Epithelial cell of esophagus (primary cell): ENCODE data around the gene ATP11B.

Experiments used
- DNase-seq: peaks from one replicate; pipeline ENCODE4 v3.0.0; 2010; ENCODE audit warnings: low read depth
- H3K4me3 ChIP-seq: 2 replicates; pipeline ENCODE4 v1.5.1; 2011; ENCODE audit warnings: mild to moderate bottlenecking, low read length, control low read depth
- TF ChIP-seq, protein P1 (sequence below): IDR thresholded peaks from 2 replicates; pipeline ENCODE4 v1.5.1; 2011; ENCODE audit warnings: low read depth, mild to moderate bottlenecking, low read length, control low read depth, inconsistent platforms; ENCODE audit not compliant: insufficient read depth; ENCODE audit errors: missing control alignments

ATP11B gene

DNA sequence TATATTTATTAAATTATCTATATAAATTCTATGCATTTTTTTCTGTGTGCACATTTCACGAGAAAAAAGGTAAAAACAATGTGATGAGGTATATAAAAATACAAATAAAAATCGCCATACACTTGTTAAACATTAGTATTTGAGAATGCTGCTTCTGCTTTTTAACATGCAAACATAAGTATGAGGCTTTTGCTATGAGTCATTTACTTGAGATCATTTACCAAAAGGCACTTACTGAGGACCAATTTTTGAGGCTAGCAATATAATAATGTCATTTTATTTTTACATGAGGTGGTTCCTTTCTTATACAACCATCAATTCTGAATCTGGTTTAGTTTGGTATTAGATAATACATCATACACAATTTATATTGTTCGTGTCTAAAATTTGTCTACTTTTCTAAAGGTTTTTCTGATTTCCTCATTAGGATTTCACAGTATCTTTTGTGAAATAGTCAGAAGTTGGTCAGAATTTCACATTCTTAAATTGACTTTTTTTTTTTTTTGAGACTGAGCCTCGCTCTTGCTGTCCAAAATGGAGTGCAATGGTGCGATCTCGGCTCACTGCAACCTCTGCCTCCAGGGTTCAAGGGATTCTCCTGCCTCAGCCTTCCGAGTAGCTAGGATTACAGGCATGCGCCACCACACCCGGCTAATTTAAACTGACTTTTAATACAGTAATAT, 161.4 kb downstream of the ATP11B start:
- no peak overlapping the region for H3K4me3 ChIP-seq
- DNase-seq, result no peak
- TF ChIP-seq, protein P1, sequence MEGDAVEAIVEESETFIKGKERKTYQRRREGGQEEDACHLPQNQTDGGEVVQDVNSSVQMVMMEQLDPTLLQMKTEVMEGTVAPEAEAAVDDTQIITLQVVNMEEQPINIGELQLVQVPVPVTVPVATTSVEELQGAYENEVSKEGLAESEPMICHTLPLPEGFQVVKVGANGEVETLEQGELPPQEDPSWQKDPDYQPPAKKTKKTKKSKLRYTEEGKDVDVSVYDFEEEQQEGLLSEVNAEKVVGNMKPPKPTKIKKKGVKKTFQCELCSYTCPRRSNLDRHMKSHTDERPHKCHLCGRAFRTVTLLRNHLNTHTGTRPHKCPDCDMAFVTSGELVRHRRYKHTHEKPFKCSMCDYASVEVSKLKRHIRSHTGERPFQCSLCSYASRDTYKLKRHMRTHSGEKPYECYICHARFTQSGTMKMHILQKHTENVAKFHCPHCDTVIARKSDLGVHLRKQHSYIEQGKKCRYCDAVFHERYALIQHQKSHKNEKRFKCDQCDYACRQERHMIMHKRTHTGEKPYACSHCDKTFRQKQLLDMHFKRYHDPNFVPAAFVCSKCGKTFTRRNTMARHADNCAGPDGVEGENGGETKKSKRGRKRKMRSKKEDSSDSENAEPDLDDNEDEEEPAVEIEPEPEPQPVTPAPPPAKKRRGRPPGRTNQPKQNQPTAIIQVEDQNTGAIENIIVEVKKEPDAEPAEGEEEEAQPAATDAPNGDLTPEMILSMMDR, result no peak

DNA sequence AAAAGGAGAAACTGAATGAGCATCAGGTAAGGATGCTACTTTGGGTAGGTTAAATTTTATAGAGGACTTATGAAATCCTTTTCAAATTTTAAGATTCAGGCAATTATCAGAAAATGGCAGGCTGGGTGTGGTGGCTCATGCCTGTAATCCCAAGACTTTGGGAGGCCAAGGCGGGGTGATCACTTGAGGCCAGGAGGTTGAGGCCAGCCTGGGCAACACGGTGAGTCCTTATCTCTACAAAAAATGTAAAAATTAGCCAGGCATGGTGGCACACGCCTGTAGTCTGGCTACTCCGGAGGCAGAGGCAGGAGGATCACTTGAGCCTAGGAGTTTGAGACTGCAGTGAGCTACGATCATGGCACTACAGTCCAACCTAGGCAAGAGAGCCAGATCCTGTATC, 163.9 kb downstream of the ATP11B start:
- no peak for DNase-seq
- H3K4me3 ChIP-seq, result no peak overlapping the region
- TF ChIP-seq, protein P1, result no peak

DNA sequence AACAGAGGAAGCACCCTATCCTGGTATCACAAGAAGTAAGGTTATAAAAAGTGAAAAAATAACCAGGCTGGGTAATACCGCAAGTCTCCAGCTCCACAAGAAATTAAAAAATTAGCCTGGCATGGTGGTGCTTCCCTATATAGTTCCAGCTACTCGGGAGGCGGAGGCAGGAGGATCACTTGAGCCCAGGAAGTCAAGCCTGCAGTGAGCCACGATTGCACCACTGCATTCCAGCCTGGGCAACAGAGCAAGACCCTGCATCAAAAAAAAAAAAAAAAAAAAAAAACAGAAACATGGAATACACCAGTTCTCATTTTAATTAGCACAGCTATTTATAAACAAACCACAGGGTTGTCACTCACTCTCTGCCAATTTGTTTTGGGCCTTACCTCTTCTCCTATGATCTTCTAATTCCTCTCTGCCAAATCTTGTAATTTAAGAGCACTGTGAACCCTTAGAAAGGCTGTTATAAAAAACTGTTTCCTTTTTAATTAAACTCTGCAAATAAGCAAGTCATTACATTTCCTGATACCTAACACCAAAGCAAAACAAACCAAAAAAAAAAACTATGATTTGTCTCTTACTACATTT, 164.5 kb downstream of the ATP11B start:
- H3K4me3 ChIP-seq, result no peak overlapping the region
- no peak for DNase-seq
- TF ChIP-seq, protein P1, result no peak

DNA sequence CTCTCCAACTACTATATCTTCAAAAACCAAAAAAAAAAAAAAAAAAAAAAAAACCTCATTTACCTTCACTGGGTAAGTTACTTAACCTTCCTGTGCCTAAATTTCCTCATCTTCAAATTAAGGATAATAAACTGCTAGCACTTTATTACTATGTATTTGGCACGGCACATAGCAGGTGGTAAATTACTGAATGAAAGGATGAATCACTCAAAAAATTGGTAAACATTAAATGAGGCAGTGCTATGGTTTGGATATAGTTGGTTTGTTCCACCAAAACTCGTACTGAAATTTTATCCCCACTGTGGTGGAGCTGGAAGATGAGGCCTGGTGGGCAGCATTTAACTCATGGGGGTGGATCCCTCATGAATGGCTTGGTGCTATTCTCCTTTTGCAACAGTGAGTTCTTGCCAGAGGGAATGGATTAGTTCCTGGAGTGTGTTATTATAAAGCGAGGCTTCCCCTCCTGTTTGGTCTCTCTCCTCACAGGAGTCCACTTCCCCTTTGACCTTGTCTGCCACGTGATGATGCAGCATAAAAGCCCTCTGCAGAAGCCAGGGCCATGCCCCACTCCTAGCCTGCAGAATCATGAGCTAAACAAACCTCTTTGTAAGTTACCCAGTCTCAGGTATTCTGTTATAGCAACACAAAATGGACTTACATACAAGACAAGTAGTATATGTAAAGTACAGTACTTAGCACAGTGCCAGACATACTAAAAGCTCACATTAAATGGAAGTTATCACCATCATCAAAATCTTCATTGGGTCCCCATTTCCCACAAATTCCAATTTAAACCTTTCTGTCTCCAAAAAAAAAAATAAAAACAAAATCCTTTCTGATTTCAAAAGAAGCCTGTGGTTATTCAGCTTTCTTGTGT, 166.4 kb downstream of the ATP11B start:
- no peak for DNase-seq
- TF ChIP-seq, protein P1, result no peak
- H3K4me3 ChIP-seq, result no peak overlapping the region

DNA sequence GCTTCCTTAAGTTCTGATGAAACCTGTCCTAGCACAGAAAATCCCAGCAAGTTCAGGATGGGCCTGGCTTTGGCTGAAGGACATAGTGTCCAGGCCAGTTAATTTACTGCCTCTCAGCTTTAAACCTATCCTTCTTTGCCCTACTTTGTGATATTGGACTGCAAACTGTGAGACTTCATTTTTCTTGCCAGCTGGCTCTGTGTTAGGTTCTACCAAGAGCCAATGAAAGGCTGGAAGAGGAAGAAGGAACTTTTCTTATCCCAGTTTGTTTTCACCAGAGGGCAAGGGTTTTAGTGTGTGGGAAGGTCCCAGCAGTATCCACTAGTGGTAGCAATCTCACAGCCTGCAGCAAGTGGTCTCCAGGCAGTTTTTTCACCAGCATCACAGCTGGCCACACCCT, 168.9 kb downstream of the ATP11B start:
- TF ChIP-seq, protein P1, result no peak
- no peak for DNase-seq
- H3K4me3 ChIP-seq, result no peak overlapping the region

DNA sequence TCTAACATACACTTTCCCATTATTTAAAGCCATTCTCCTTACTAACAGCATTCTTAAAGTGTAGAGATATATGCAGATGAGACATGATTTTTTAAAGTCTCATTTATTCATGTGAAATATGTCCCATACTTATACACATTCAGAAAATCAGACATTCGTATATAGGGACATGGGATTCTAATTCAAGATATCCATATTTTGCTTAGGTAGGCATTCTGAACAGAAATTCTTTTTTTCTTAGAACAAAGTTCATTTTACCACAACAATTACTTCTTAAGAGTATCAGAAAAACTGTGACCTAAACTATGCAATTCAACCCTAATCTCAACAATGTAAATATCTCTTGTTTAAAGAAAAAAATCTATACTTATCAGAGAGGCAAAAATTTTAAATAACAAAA, 170.9 kb downstream of the ATP11B start:
- DNase-seq, result no peak
- H3K4me3 ChIP-seq, result no peak overlapping the region
- TF ChIP-seq, protein P1, result no peak
